Right lobe of liver (tissue), 6 donors: ENCODE measurements around the gene CLIC1. TPM values are rescaled to one million over a fixed set of nuclear protein-coding genes. Genes with fewer than 3 reads are reported as not detected.
A peak's percentile ranks its signal among the peaks of the same experiment; 100 is the strongest.

Source experiments
- ATAC-seq, 4 donors: fragments of 200-7000 bp; cut with Tn5 transposase; one replicate each; pipeline ENCODE4 v1.9.1; 2020; ENCODE audit warnings: mild to moderate bottlenecking in 4 of 4, moderate library complexity in 4 of 4
- DNase-seq, 3 donors: peaks; one replicate each; pipeline ENCODE4 v3.0.0-alpha.2; 2020
- H3K27ac ChIP-seq, 3 donors: fragments of 200-600 bp; one replicate each; pipeline ENCODE4 v1.8.0; 2022
- H3K27me3 ChIP-seq, 2 donors: fragments of 200-600 bp; one replicate each; pipeline ENCODE4 v1.8.0; 2022
- H3K36me3 ChIP-seq, 4 donors: fragments of 200-600 bp; sonication (generic) in 1 of 4; one replicate each; pipeline versions ENCODE4 v1.5.1 to v1.8.0; 2017 to 2022; ENCODE audit warnings: control low read depth in 1 of 4
- H3K4me1 ChIP-seq, 4 donors: fragments of 200-600 bp; sonication (generic) in 1 of 4; one replicate each; pipeline versions ENCODE4 v1.5.1 to v1.8.0; 2017 to 2022; ENCODE audit warnings: control low read depth in 1 of 4
- H3K4me3 ChIP-seq, 3 donors: fragments of 200-600 bp; one replicate each; pipeline ENCODE4 v1.8.0; 2022
- H3K9me3 ChIP-seq, 4 donors: fragments of 200-600 bp; sonication (generic) in 1 of 4; one replicate each; pipeline versions ENCODE4 v1.5.1 to v1.8.0; 2017 to 2022; ENCODE audit warnings: control low read depth in 1 of 4
- POLR2A ChIP-seq: fragments of 450-650 bp; IDR thresholded peaks from one replicate; pipeline ENCODE4 v1.6.1; 2017; ENCODE audit warnings: antibody characterized with exemption, mild to moderate bottlenecking
- WGBS: methylation state at CpG from one replicate; pipeline ENCODE4 v1.1.6; 2018; ENCODE audit warnings: low coverage, low lambda C conversion rate; ENCODE audit not compliant: insufficient coverage; ENCODE audit errors: missing lambda C conversion rate; 5-methylcytosine and 5-hydroxymethylcytosine counted together
- intact Hi-C, 2 donors: fragments of 100-400 bp; cut with DNase I; formaldehyde crosslinking; loops; one replicate each; pipeline versions ENCODE4 v1.11.2 to v1.14.1; 2022
- total RNA-seq, 6 experiments: library from RNA; depleted of rRNA in 2 of 6; stranded (reverse); fragments of >200 nt in 2 of 6; fragmentation: NEBNext Ultra II Directional in 3 of 6; extraction: Animal tissue kit (Norgen Biotek cat#: 25700) in 3 of 6; gene quantifications; one replicate each; pipeline versions ENCODE4 v1.1.0 to v1.2.4, GENCODE V29; 2016 to 2023
- TF ChIP-seq, protein P1 (sequence below), 4 donors: fragments of 200-600 bp in 3 of 4; fragments of 450-650 bp in 1 of 4; IDR thresholded peaks; one replicate each; pipeline versions ENCODE4 v1.5.1 to v1.8.0; 2016 to 2022; ENCODE audit warnings: antibody characterized with exemption in 4 of 4, mild to moderate bottlenecking in 2 of 4
- donor health status: DM: no; HTN: yes; CAD: no.
- donor health status: DM: no; HTN: no; CAD: no.
- donor health status: DM: no; HTN: no; CAD: no.
- donor health status: DM: no; HTN: yes; CAD: no.
- donor health status: DM: no; HTN: yes; CAD: no.

The CLIC1 gene
- total RNA-seq, 6 experiments from 2014 or later, result 36.7 to 123 (median 62.0) TPM

DNA sequence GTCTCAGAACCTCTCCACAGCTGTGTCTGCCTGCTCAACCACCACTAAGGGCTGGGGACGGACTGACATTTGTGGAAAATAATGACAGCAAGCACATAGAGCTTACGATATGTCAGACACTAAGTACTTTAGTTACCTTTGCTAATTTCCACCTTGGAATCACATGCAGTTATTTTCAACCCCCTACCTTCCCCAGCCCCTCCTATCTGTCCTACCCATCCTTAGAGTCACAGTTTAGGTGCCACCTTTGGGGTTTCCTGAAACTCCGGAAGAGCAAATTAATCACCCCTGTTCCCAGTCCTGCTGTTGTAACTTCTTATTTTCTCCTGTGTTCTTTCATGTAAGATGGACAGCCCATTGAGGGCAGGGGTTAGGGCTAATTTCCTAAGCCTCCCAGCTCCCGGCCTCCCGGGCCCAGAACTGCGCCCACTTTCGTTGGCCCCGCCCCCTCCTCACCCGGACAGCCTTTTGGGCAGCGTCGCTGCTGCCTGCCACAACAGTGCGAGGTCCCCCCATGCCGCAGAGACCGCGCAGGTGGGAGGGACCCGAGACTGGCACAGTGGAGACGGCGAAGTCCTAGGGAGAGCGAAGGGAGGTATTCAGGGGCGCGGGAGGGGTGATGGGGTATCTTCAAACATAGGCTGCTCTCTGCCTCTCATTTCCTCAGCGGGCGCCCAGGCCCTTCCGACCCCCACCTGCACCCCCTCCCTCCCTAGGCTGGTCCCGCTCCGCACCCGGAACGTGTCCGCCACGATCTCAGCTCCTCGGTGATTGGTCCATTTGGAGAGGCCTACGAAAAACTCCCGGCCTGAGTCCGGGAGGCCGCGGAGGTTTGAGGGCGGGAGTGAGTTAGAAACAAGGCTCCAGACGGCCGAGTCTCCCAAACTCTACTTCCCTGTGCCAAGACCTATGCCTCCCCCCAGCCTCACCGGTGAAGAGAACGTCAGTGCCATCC, 8.3 kb downstream of the CLIC1 start:
- intact Hi-C loops, result no loop called here
- H3K4me1 ChIP-seq, result peaks cover 0 to 9% (median 2%) of the 10 kb centered on the region in 4 donors
- H3K4me3 ChIP-seq, result peak overlapping the region in 2 of 3 donors; percentile 68 to 81
- TF ChIP-seq, protein P1, sequence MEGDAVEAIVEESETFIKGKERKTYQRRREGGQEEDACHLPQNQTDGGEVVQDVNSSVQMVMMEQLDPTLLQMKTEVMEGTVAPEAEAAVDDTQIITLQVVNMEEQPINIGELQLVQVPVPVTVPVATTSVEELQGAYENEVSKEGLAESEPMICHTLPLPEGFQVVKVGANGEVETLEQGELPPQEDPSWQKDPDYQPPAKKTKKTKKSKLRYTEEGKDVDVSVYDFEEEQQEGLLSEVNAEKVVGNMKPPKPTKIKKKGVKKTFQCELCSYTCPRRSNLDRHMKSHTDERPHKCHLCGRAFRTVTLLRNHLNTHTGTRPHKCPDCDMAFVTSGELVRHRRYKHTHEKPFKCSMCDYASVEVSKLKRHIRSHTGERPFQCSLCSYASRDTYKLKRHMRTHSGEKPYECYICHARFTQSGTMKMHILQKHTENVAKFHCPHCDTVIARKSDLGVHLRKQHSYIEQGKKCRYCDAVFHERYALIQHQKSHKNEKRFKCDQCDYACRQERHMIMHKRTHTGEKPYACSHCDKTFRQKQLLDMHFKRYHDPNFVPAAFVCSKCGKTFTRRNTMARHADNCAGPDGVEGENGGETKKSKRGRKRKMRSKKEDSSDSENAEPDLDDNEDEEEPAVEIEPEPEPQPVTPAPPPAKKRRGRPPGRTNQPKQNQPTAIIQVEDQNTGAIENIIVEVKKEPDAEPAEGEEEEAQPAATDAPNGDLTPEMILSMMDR (IDR thresholded peaks at IDR 0.05), result no peak
- TF ChIP-seq POLR2A, result peak; percentile 15
- no peaks in the 10 kb centered on the region for H3K9me3 ChIP-seq
- H3K27me3 ChIP-seq, result no peaks in the 10 kb centered on the region
- peak in 2 of 3 donors; percentile 41 to 55 for DNase-seq
- 72% methylated on average over 14 of the region's 41 CpGs for WGBS
- peak overlapping the region in 2 of 3 donors; percentile 83 to 85 for H3K27ac ChIP-seq
- peaks cover 3 to 29% (median 10%) of the 10 kb centered on the region in 4 donors for H3K36me3 ChIP-seq
- no peak for ATAC-seq

GRCh38 chr6:31727034-31727716, 9.2 kb downstream of the CLIC1 start:
- TF ChIP-seq, protein P1 (IDR thresholded peaks at IDR 0.05), result no peak
- no peak for TF ChIP-seq POLR2A
- peak overlapping the region; percentile 27 to 63 (median 53) for H3K27ac ChIP-seq
- 44% methylated on average over 5 of the region's 7 CpGs for WGBS
- peaks cover 0 to 9% (median 2%) of the 10 kb centered on the region in 4 donors for H3K4me1 ChIP-seq
- H3K27me3 ChIP-seq, result no peaks in the 10 kb centered on the region
- no peaks in the 10 kb centered on the region for H3K9me3 ChIP-seq
- DNase-seq (peak in 2 of 3 donors; percentile 38 to 50), ATAC-seq (peak in 2 of 4 donors; percentile 2 to 11)
- peaks cover 0 to 20% (median 4%) of the 10 kb centered on the region in 4 donors for H3K36me3 ChIP-seq
- intact Hi-C loops, result no loop called here
- no peak overlapping the region for H3K4me3 ChIP-seq

GRCh38 chr6:31725502-31726350, 10.6 kb downstream of the CLIC1 start:
- no peak for ATAC-seq
- no peak overlapping the region for H3K27ac ChIP-seq
- H3K36me3 ChIP-seq, result peaks cover 0 to 7% (median 0%) of the 10 kb centered on the region in 4 donors
- no peaks in the 10 kb centered on the region for H3K27me3 ChIP-seq
- intact Hi-C loops, result no loop called here
- peaks cover 0 to 9% (median 2%) of the 10 kb centered on the region in 4 donors for H3K4me1 ChIP-seq
- TF ChIP-seq, protein P1 (IDR thresholded peaks at IDR 0.05), result no peak
- no peak for TF ChIP-seq POLR2A
- no peak overlapping the region for H3K4me3 ChIP-seq
- no peak for DNase-seq
- 83% methylated on average over 7 of the region's 12 CpGs for WGBS
- H3K9me3 ChIP-seq, result no peaks in the 10 kb centered on the region
